ENCODE data around the gene SDS.

SDS gene

GRCh38 chr12:113424915-113425823, 21.5 kb upstream of the SDS start:
- DNase-seq, result no peak

- no peak for DNase-seq
Measured at GRCh38 chr12:113424456-113424855, 20.8 kb upstream of the SDS start.

DNA sequence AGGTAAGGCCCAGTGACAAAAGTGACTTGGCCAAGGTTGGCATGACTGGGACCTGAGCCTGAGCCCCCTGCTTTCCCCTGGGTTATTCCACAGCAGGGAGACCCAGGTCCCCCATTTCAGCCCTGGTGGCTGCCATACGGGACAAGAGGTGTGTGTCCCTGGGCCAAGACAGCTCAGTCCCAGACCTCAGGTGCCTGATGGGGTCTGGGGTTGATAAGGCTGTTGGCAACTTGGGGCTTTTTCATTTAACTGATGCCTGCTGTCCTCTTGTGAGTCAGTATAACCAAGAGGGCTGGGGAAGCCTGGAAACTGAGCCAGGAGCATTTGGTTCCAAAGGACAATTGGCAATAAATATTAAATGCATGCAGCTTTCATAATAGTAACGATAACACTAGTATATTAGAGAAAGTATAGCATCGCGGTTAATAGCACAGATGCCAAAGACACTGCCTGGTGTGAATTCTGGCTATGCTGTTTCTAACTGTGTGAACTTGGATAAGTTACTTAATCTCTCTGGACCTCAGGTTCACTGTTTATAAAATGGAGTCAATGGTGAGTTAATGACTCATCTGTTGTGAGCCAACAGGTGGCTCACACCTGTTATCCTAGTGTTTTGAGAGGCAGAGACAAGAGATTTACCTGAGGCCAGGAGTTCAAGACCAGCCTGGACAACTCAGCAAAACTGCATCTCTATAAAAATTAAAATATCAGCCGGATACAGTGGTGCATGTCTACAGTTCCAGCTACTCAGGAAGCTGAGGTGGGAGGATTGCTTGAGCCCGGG, 19.4 kb upstream of the SDS start:
- DNase-seq, result no peak

GRCh38 chr12:113422030-113422885, 18.6 kb upstream of the SDS start, which contains the start of gene SDSL:
TSS of gene SDSL (plus strand) at chr12:113422380. CDS start at chr12:113427983, 5,603 bp downstream.
- DNase-seq, result no peak

DNA sequence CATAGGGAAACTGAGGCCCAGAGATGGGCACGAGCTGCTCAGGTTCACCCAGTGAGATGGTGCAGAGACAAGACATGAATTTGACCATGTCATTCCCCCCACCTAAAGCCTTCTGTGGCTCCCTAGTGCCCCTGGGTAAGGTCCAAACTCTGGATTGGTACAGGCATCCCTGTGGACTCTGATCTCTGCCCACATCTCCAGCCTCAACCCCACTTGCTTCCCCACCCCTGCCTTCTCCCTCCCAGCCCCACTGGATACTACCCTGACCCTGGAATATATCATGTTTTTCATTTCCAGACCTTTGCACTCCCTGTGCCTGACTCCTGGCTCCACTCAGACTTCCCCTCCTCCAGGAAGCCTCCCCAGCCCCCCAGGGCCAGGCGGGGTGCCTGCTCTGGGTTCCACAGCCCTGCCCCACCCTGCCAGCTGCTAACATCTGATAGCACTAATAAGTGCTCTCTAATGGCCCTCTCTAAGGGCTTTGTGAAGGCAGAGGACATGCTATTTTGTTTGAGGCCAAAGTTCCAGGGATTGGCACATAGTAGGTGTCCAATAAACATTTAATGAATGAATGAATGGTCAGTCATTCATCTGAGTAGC, 17.4 kb upstream of the SDS start:
- no peak for DNase-seq

DNA sequence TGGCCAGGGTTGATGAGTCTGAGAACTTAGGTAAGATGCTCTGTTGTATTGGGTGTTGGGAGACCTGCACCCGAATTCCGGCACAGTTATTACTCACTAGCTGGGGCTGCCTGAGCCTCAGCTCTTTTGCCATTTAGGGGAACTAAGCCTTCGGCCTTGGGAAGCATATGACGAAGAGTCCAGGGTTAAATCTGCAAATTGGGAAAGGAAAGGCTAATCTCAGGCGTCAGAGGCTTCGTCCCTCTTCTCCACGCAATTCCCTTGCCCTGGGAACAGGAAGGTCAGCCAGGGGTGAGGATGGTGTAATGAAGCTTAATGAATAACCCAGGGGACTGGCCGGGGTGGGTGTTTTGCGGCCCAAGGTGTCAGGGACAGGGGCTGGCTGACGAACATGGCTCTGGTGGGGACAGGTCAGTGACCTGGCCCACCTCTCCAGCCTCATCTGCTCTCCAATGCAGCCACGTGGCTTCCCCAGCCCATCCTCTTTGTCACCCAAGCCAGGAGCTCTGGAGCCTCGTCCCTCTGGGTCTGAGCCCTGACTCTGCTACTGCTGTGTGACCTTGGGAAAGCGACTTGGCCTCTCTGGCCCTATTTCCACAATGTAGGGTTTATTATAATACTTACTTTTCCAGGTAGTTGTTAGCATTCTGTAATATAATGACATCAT, 14.7 kb upstream of the SDS start:
- no peak for DNase-seq

DNA sequence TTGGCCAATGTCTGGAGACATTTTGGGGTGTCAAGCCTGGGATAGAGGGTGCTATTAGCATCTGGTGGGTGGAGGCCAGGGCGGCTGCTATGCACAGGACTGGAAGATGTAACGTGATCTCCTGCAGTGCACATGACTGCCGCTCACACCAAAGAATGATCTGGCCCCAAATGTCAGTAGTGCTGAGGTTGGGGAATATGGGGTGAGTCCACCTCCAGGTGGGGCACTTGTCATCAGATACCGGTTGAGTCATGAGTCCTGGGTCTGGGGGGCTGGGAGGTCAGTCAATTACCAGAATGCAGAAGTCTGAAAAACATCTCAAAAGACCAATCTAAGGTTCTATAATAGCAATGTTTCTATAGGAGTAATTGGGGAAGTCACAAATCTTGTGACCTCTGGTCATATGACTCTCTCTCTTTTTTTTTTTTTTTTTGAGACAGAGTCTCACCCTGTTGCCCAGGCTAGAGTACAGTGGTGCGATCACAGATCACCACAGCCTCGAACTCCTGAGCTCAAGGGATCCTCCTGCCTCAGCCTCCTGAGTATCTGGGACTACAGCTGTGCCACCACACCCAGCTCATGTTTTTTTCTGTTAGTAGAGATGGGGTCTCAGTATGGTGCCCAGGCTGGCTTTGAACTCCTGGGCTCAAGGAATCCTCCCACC, 12.5 kb upstream of the SDS start:
- no peak for DNase-seq

- no peak for DNase-seq
Measured at GRCh38 chr12:113414519-113415038, 10.9 kb upstream of the SDS start.

DNA sequence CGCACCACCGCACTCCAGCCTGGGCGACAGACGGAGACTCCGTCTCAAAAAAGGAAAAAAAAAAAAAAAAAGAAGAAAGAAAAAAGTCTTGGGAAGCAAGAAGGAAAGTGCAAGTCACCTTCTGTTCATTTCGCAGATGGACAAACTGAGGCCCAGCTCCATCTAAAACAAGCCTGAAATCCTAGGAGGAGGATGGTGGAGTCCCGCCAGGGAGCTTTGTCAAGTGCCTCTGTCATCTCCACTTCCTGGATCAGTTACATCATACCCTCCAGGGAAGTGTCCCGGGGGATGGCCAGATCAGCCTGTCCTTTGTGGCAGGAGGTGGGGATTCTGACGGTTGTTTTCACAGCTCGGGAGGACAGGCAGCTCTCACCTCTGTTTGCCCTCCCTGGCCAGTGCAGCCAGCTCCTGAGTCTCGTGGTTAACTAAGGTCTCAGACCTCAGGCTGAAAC, 9.8 kb upstream of the SDS start:
- DNase-seq, result no peak

- DNase-seq, result no peak
Measured at GRCh38 chr12:113409462-113410124, 5.9 kb upstream of the SDS start.

- no peak for DNase-seq
Measured at GRCh38 chr12:113408756-113409298, 5.1 kb upstream of the SDS start.

DNA sequence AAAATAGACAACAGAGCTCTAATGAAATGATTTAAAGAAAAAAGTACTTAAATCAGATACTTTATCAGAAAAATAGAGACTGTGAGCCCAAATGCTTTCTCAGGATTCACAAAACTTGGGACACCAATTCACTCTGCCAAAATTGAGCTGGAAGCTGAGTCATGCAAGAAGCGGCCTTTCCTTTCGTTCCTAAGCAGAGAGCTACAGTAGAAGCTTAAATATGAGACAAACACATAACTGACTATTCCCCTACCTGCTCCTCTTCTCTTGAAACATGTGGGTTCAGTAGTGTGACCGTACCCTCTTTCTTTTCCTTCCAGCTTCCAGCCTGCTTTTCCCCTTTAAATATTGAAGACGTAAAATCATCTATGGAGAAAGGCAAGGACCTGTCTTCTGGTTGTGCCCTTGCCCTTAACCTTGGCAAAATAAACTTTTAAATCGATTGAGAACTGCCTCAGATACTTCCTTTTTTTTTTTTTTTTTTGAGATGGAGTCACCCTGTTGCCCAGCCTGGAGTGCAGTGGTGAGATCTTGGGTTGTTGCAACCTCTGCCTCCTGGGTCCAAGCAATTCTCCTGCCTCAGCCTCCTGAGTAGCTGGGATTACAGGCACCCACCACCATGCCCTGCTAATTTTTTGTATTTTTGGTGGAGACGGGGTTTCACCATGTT, 4.4 kb upstream of the SDS start:
- no peak for DNase-seq

DNA sequence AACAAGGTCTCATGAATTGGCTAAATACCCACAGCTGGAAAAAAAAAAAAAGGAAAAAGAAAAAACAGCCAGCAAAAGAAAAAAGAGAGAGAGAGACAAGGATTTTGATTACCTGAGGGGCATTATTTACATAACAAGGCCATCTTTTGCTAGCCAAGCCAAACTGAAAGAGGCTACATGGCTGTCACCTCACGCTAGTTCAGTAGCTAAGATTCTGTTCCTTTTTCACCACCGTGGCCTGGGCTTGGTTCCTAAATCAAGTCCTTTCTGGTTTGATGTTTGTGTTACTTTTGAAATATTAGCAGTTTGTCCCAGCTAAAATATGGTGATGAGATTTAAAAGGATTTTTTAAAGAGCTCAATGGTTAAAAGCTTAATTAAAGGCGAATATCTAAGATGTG, 2.0 kb upstream of the SDS start:
- no peak for DNase-seq

DNA sequence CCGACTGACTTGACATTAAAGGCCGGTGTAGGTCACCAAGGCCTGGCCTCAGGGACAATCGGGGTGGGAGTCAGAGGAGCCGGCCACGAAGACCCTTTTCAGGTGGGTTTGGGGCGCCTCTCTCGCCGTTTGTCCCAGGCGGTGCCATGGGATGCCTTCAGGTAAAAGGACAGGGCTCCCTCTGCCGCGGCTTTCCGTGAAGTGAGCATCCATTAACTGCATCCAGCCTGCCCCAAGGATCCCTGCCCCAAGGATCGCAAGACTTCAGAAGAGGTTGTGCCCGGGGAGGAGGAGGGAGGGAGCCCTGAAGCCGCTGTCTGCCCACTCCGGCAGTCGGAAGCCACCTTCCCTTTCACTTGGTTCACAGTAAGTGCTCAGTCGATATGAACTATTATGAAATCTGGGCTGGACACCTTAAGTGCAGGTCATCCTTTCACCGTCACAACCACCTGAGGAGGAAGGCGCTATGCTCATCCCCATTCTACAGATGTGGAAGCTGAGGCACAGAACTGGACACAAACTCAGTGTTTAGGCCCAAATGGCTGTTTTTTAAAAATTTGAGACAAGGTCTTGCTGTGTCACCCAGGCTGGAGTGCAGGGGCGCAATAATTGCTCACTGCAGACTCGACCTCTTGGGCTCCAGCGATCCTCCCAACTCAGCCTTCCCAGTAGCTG, 964 bp downstream of the SDS start:
- DNase-seq, result no peak

DNA sequence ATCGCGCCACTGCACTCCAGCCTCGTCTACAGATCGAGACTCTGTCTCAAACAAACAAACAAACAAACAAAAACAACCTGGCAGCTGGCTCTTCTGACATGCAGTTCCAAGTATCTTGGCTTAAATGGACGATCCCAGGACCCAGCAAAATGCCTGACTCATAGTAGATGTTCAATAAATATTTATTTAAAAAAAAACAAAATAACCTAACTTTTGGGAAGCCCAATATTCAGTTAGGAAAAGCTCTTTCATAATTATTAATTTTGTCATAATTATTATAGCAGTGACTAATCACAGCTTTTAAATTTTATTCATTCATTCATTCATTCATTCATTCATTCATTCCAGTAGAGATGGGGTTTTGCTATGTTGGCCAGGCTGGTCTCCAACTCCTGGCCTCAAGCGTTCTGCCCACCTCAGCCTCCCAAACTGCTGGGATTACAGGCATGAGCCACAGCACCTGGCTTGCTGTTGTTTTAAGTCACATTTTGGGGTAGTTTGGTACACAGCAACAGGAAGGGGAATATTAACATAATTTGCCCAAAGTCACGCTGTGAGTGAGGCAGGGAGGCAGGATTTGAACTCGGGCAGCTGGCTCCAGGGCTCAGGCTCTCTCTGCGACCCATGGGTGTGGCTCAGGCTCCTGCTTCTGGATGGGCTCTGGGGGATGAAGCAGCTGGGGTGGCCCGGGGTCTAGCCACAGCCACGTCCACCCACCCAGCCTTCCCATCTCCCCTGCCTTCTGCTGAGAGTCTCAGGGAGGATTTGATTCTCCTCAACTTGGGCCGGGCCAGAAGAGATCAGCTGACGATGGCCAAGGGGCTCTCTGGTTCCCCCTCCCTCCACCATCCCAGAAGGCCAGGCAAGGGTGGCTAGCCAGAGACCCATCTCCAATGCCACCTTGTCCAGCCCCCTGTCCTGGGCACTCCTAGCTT, 2.4 kb downstream of the SDS start:
- DNase-seq, result no peak

- DNase-seq, result no peak
Measured at GRCh38 chr12:113400362-113400761, 3.3 kb downstream of the SDS start.

GRCh38 chr12:113399490-113399889, 4.2 kb downstream of the SDS start:
- DNase-seq, result no peak
